IMR-90 (cell line): Measurements from ENCODE around the gene INTS3. TPM values are rescaled to one million over a fixed set of nuclear protein-coding genes. Genes with fewer than 3 reads are reported as not detected.

Source experiments
- ATAC-seq: fragments of 200-7000 bp; cut with Tn5 transposase; 2 replicates; pipeline ENCODE4 v1.9.1; 2020; ENCODE audit warnings: low read depth, mild to moderate bottlenecking, moderate library complexity
- BruUV-seq: library from RNA; stranded (reverse); fragments of 400-500 nt; replicated peaks from 2 replicates; lab custom pipeline; 2021; lab: Mats Ljungman, UMichigan
- CTCF ChIA-PET: fragments of 300-600 bp; formaldehyde crosslinking; extraction: SDS; loops from one replicate; lab custom pipeline; 2021; ENCODE audit warnings: antibody characterized with exemption; lab: Yijun Ruan, JAX
- POLR2A ChIA-PET: fragments of 300-600 bp; sonication (Branson Sonifier 250); formaldehyde crosslinking; loops from one replicate; lab custom pipeline; 2022; ENCODE audit warnings: antibody characterized with exemption; ENCODE audit not compliant: unreplicated experiment; lab: Charles Lee
- DNase-seq: peaks from one replicate; pipeline ENCODE4 v3.0.0; 2013
- H2AFZ ChIP-seq: replicated peaks from 2 replicates; pipeline ENCODE3; 2013; ENCODE audit warnings: low read length, mild to moderate bottlenecking; ENCODE audit not compliant: poor library complexity
- H2AK5ac ChIP-seq: 2 replicates; pipeline ENCODE4 v1.6.1; 2013; ENCODE audit warnings: low read depth, low read length, inconsistent platforms
- H2AK9ac ChIP-seq: replicated peaks from 2 replicates; pipeline ENCODE3; 2013; ENCODE audit warnings: mild to moderate bottlenecking, low read depth, low read length, moderate library complexity; ENCODE audit not compliant: poor library complexity
- H2BK120ac ChIP-seq: 2 replicates; pipeline ENCODE4 v1.6.1; 2013; ENCODE audit warnings: low read depth, low read length, inconsistent platforms
- H2BK15ac ChIP-seq: 3 replicates; pipeline ENCODE4 v1.6.1; 2013; ENCODE audit warnings: low read depth, low read length, inconsistent platforms
- H2BK20ac ChIP-seq: 2 replicates; pipeline ENCODE4 v1.6.1; 2013; ENCODE audit warnings: low read depth, mild to moderate bottlenecking, inconsistent platforms, low read length, moderate library complexity
- H2BK5ac ChIP-seq: 2 replicates; pipeline ENCODE4 v1.6.1; 2013; ENCODE audit warnings: mild to moderate bottlenecking, low read depth, low read length, inconsistent platforms; ENCODE audit not compliant: poor library complexity, severe bottlenecking
- H3K14ac ChIP-seq: replicated peaks from 2 replicates; pipeline ENCODE4 v1.6.1; 2013; ENCODE audit warnings: low read depth, low read length, inconsistent platforms
- H3K18ac ChIP-seq: 2 replicates; pipeline ENCODE4 v1.6.1; 2013; ENCODE audit warnings: low read depth, low read length, control low read depth
- H3K23ac ChIP-seq: 2 replicates; pipeline ENCODE4 v1.6.1; 2013; ENCODE audit warnings: low read depth, low read length, inconsistent platforms
- H3K27ac ChIP-seq: 2 replicates; pipeline ENCODE4 v1.5.1; 2013; ENCODE audit warnings: mild to moderate bottlenecking, control low read depth, low read length; ENCODE audit not compliant: insufficient read depth
- H3K27me3 ChIP-seq: 2 replicates; pipeline ENCODE4 v1.6.1; 2013; ENCODE audit warnings: low read length; ENCODE audit not compliant: control insufficient read depth, insufficient read depth
- H3K36me3 ChIP-seq: 2 replicates; pipeline ENCODE4 v1.6.1; 2013; ENCODE audit warnings: low read length, mixed read lengths; ENCODE audit not compliant: control insufficient read depth, insufficient read depth
- H3K4ac ChIP-seq: 2 replicates; pipeline ENCODE4 v1.6.1; 2013; ENCODE audit warnings: low read depth, low read length, inconsistent platforms
- H3K4me1 ChIP-seq: 2 replicates; pipeline ENCODE4 v1.6.1; 2013; ENCODE audit warnings: low read length, mixed read lengths; ENCODE audit not compliant: control insufficient read depth, insufficient read depth
- H3K4me2 ChIP-seq: 2 replicates; pipeline ENCODE4 v1.6.1; 2013; ENCODE audit warnings: low read depth, mild to moderate bottlenecking, control low read depth, low read length, moderate library complexity
- H3K4me3 ChIP-seq: 2 replicates; pipeline ENCODE4 v1.5.1; 2013; ENCODE audit warnings: low read depth, mild to moderate bottlenecking, control low read depth, low read length, moderate library complexity; ENCODE audit not compliant: insufficient read depth
- H3K56ac ChIP-seq: 2 replicates; pipeline ENCODE4 v1.6.1; 2013; ENCODE audit warnings: low read length, inconsistent platforms; ENCODE audit not compliant: insufficient read depth; ENCODE audit errors: extremely low read depth
- H3K79me1 ChIP-seq, 2 experiments: 2 replicates each; pipeline ENCODE4 v1.6.1; 2013; ENCODE audit warnings: low read length in 2 of 2, inconsistent platforms in 1 of 2, low read depth in 1 of 2
- H3K9ac ChIP-seq: 2 replicates; pipeline ENCODE4 v1.6.1; 2013; ENCODE audit warnings: low read depth, low read length, control low read depth
- H3K9me1 ChIP-seq: 2 replicates; pipeline ENCODE4 v1.6.1; 2013; ENCODE audit warnings: low read length, inconsistent platforms; ENCODE audit not compliant: insufficient read depth
- H3K9me3 ChIP-seq: 2 replicates; pipeline ENCODE4 v1.6.1; 2013; ENCODE audit warnings: low read length; ENCODE audit not compliant: control insufficient read depth, insufficient read depth
- H4K20me1 ChIP-seq: 2 replicates; pipeline ENCODE4 v1.6.1; 2013; ENCODE audit warnings: low read length, inconsistent platforms; ENCODE audit not compliant: insufficient read depth
- H4K5ac ChIP-seq: 2 replicates; pipeline ENCODE4 v1.6.1; 2013; ENCODE audit warnings: mild to moderate bottlenecking, low read depth, low read length, control low read depth
- H4K8ac ChIP-seq, 2 experiments: 2 replicates each; pipeline ENCODE4 v1.6.1; 2013; ENCODE audit warnings: low read depth in 2 of 2, low read length in 2 of 2, control low read depth in 1 of 2, inconsistent platforms in 1 of 2
- H4K91ac ChIP-seq: 2 replicates; pipeline ENCODE4 v1.6.1; 2013; ENCODE audit warnings: low read depth, low read length, inconsistent platforms; ENCODE audit not compliant: insufficient read depth
- BHLHE40 ChIP-seq: fragments of 150-350 bp; IDR thresholded peaks from 2 replicates; pipeline ENCODE4 v1.6.1; 2016; ENCODE audit warnings: mild to moderate bottlenecking, low read depth, low read length
- CEBPB ChIP-seq: IDR thresholded peaks from 2 replicates; pipeline ENCODE4 v1.6.1; 2012; ENCODE audit warnings: low read depth, low read length, improper control_type of control experiment
- CHD1 ChIP-seq: IDR thresholded peaks from 2 replicates; pipeline ENCODE4 v1.6.1; 2012; ENCODE audit warnings: low read depth, low read length, improper control_type of control experiment
- CTCF ChIP-seq: conservative IDR thresholded peaks from 2 replicates; pipeline ENCODE4 v1.5.1; 2012; ENCODE audit warnings: mild to moderate bottlenecking, low read depth, low read length, improper control_type of control experiment
- ELK1 ChIP-seq: fragments of 150-350 bp; IDR thresholded peaks from 2 replicates; pipeline ENCODE4 v1.6.1; 2016; ENCODE audit warnings: low read depth, mild to moderate bottlenecking, low read length, moderate library complexity, borderline replicate concordance
- FOS ChIP-seq: fragments of 150-350 bp; IDR thresholded peaks from 2 replicates; pipeline ENCODE4 v1.6.1; 2016; ENCODE audit warnings: low read depth, low read length
- MAFK ChIP-seq: IDR thresholded peaks from 2 replicates; pipeline ENCODE4 v1.6.1; 2012; ENCODE audit warnings: low read depth, low read length, improper control_type of control experiment
- MAZ ChIP-seq: IDR thresholded peaks from 2 replicates; pipeline ENCODE4 v1.6.1; 2012; ENCODE audit warnings: low read depth, mild to moderate bottlenecking, low read length, improper control_type of control experiment, moderate library complexity, borderline replicate concordance
- MXI1 ChIP-seq: IDR thresholded peaks from 2 replicates; pipeline ENCODE4 v1.6.1; 2012; ENCODE audit warnings: low read depth, mild to moderate bottlenecking, low read length, moderate library complexity, borderline replicate concordance
- NFE2L2 ChIP-seq: fragments of 150-350 bp; IDR thresholded peaks from 2 replicates; pipeline ENCODE4 v1.6.1; 2016; ENCODE audit warnings: low read depth, mild to moderate bottlenecking, low read length
- POLR2A ChIP-seq: IDR thresholded peaks from 2 replicates; pipeline ENCODE4 v1.6.1; 2012; ENCODE audit warnings: mild to moderate bottlenecking, low read depth, low read length
- RAD21 ChIP-seq: IDR thresholded peaks from 2 replicates; pipeline ENCODE4 v1.6.1; 2012; ENCODE audit warnings: low read length, improper control_type of control experiment
- RCOR1 ChIP-seq: IDR thresholded peaks from 2 replicates; pipeline ENCODE4 v1.6.1; 2012; ENCODE audit warnings: mild to moderate bottlenecking, low read length, improper control_type of control experiment; ENCODE audit not compliant: insufficient replicate concordance
- RFX5 ChIP-seq: IDR thresholded peaks from 2 replicates; pipeline ENCODE4 v1.8.0; 2012; ENCODE audit warnings: low read depth, mild to moderate bottlenecking, low read length, moderate library complexity
- SMC3 ChIP-seq: fragments of 150-350 bp; IDR thresholded peaks from 2 replicates; pipeline ENCODE4 v1.6.1; 2016; ENCODE audit warnings: low read depth, mild to moderate bottlenecking, antibody characterized with exemption, low read length, moderate library complexity
- USF2 ChIP-seq: fragments of 150-350 bp; IDR thresholded peaks from 2 replicates; pipeline ENCODE4 v1.6.1; 2017; ENCODE audit warnings: mild to moderate bottlenecking, antibody characterized with exemption, low read length, low read depth
- WGBS, 2 experiments: methylation state at CpG; one replicate each; pipeline versions ENCODE4 v1.1.5 to v1.1.7; 2013; ENCODE audit warnings: missing lambda C conversion rate in 2 of 2; ENCODE audit not compliant: insufficient read length in 1 of 2; ENCODE audit errors: extremely low coverage in 2 of 2; 5-methylcytosine and 5-hydroxymethylcytosine counted together
- dilution Hi-C: fragments of 300-500 bp; cut with HindIII; formaldehyde crosslinking; loops from one replicate; pipeline ENCODE4 v1.14.3; 2018; ENCODE audit warnings: low sequenced_read_pairs; ENCODE audit not compliant: unreplicated experiment
- in situ Hi-C: fragments of 300-500 bp; cut with MboI; formaldehyde crosslinking; loops from 3 replicates; pipeline ENCODE4 v1.14.3; 2019; ENCODE audit warnings: low sequenced_read_pairs, inconsistent platforms, mixed read lengths
- intact Hi-C: fragments of 100-400 bp; cut with micrococcal nuclease; formaldehyde crosslinking; loops from 2 replicates; pipeline ENCODE4 v1.10.0; 2022
- polyA plus RNA-seq, 3 experiments: library from polyadenylated mRNA; depleted of rRNA; stranded (reverse); fragments of >200 nt; gene quantifications; 2 replicates each; pipeline ENCODE4 v1.2.3, GENCODE V29; 2012; ENCODE audit warnings: low replicate concordance in 1 of 3
- total RNA-seq: library from RNA; depleted of rRNA; stranded (reverse); fragments of >200 nt; gene quantifications from 2 replicates; pipeline ENCODE4 v1.2.3, GENCODE V29; 2012

Gene INTS3
- total and polyA plus RNA-seq, 2 of the 4 experiments (the other 2 are of a cell fraction), result 33.5 to 59.4 TPM

GRCh38 chr1:153717330-153717729, 10.5 kb upstream of the INTS3 start:
- H4K91ac ChIP-seq, result no peak overlapping the region
- no peak overlapping the region for H4K8ac ChIP-seq
- POLR2A ChIA-PET, result no interaction called here
- no peak for DNase-seq
- no peaks in the 10 kb centered on the region for H3K4me1 ChIP-seq
- H3K4me3 ChIP-seq, result no peak overlapping the region
- no peak overlapping the region for H3K27ac ChIP-seq
- BruUV-seq, result no TSS peak
- intact Hi-C loops (no loop called here), dilution Hi-C loops (no loop called here), in situ Hi-C loops (no loop called here)
- no peak overlapping the region for H2AK9ac ChIP-seq
- no peak overlapping the region for H2BK15ac ChIP-seq
- H4K20me1 ChIP-seq, result no peaks in the 10 kb centered on the region
- no peak overlapping the region for H2BK20ac ChIP-seq
- H3K23ac ChIP-seq, result no peak overlapping the region
- H3K9me3 ChIP-seq, result 0 out of 2 replicates have a peak, but pooled peaks cover 3% of the 10 kb centered on the region
- H3K9me1 ChIP-seq, result no peaks in the 10 kb centered on the region
- no peak overlapping the region for H2BK120ac ChIP-seq
- TF ChIP-seq RCOR1 (no peak), MAZ (no peak), SMC3 (no peak), MAFK (no peak), POLR2A (no peak), USF2 (no peak), BHLHE40 (no peak), CHD1 (no peak), MXI1 (no peak), ELK1 (no peak), FOS (no peak), CEBPB (no peak), CTCF (no peak), NFE2L2 (no peak), RAD21 (no peak), RFX5 (no peak)
- no peak overlapping the region for H3K4me2 ChIP-seq
- no peaks in the 10 kb centered on the region for H3K36me3 ChIP-seq
- H3K14ac ChIP-seq, result no peak overlapping the region
- no peak for ATAC-seq
- H3K79me1 ChIP-seq, result no peaks in the 10 kb centered on the region
- no peak overlapping the region for H2AFZ ChIP-seq
- H2BK5ac ChIP-seq, result no peak overlapping the region
- H3K18ac ChIP-seq, result no peak overlapping the region
- no peaks in the 10 kb centered on the region; the same call in 1 of the 2 replicates for H3K27me3 ChIP-seq
- no peak overlapping the region for H2AK5ac ChIP-seq
- no peak overlapping the region for H4K5ac ChIP-seq
- CTCF ChIA-PET, result no interaction called here
- WGBS, 2 experiments, result 33% methylated on average over 1 of the region's 3 CpGs; no CpG with 5 or more reads in 1 of the 2 experiments
- H3K56ac ChIP-seq, result no peak overlapping the region
- no peak overlapping the region for H3K4ac ChIP-seq
- no peak overlapping the region for H3K9ac ChIP-seq
